Tibial nerve (tissue), 4 donors: Measurements from ENCODE around the gene DLGAP4.

Source experiments
- EP300 ChIP-seq, 2 donors: sonication (generic); formaldehyde crosslinking; IDR thresholded peaks; one replicate each; pipeline ENCODE4 v1.6.1; 2017; ENCODE audit warnings: antibody characterized with exemption in 2 of 2, mild to moderate bottlenecking in 1 of 2
- POLR2A ChIP-seq, 2 donors: fragments of 450-650 bp; IDR thresholded peaks; one replicate each; pipeline ENCODE4 v1.6.1; 2017; ENCODE audit warnings: antibody characterized with exemption in 2 of 2, mild to moderate bottlenecking in 2 of 2, moderate library complexity in 2 of 2
- TF ChIP-seq, protein P1 (sequence below), 5 experiments: fragments of 200-600 bp in 3 of 5; fragments of 450-650 bp in 2 of 5; sonication (generic) in 3 of 5; IDR thresholded peaks; one replicate each; pipeline ENCODE4 v1.5.1; 2016 to 2019; ENCODE audit warnings: antibody characterized with exemption in 5 of 5, mild to moderate bottlenecking in 3 of 5, moderate library complexity in 2 of 5

DNA sequence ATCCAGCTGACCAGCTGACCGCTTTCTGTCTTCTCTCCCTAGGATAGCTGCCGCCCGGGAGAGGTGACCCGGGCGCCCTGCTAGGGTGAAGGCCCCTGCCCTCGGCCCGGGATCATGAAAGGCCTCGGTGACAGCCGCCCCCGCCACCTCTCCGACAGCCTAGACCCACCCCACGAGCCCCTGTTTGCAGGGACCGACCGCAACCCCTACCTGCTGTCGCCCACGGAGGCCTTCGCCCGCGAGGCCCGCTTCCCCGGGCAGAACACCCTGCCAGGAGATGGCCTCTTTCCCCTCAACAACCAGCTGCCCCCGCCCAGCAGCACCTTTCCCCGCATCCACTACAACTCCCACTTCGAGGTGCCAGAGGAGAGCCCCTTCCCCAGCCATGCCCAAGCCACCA is 125.5 kb downstream of the DLGAP4 start:
- TF ChIP-seq EP300 (IDR thresholded peaks at IDR 0.05), result no peak
- TF ChIP-seq POLR2A (IDR thresholded peaks at IDR 0.05), result no peak
- TF ChIP-seq, protein P1, sequence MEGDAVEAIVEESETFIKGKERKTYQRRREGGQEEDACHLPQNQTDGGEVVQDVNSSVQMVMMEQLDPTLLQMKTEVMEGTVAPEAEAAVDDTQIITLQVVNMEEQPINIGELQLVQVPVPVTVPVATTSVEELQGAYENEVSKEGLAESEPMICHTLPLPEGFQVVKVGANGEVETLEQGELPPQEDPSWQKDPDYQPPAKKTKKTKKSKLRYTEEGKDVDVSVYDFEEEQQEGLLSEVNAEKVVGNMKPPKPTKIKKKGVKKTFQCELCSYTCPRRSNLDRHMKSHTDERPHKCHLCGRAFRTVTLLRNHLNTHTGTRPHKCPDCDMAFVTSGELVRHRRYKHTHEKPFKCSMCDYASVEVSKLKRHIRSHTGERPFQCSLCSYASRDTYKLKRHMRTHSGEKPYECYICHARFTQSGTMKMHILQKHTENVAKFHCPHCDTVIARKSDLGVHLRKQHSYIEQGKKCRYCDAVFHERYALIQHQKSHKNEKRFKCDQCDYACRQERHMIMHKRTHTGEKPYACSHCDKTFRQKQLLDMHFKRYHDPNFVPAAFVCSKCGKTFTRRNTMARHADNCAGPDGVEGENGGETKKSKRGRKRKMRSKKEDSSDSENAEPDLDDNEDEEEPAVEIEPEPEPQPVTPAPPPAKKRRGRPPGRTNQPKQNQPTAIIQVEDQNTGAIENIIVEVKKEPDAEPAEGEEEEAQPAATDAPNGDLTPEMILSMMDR (IDR thresholded peaks at IDR 0.05), result no peak
